HG02885 (cell line): ENCODE data around the gene PCYT1A.
"Not testable (repeated sequence)": the region's sequence is repeated elsewhere in the genome, so short reads cannot be mapped to it uniquely, and the experiment has no call there.

Experiments
- ATAC-seq: cut with Tn5 transposase; IDR thresholded peaks from one replicate; pipeline ENCODE4 v1.9.1; 2021; ENCODE audit warnings: mild to moderate bottlenecking; ENCODE audit not compliant: unreplicated experiment, poor library complexity

The PCYT1A gene

GRCh38 chr3:196217307-196218154, 70.0 kb downstream of the PCYT1A start:
- no peak for ATAC-seq

GRCh38 chr3:196216681-196217211, 70.8 kb downstream of the PCYT1A start:
- ATAC-seq = no peak

- ATAC-seq = no peak
Observed at GRCh38 chr3:196216089-196216564, 71.4 kb downstream of the PCYT1A start, which contains the start of gene SLC51A. Gene SLC51A (plus strand): TSS chr3:196216534. CDS start chr3:196216713, 179 bp downstream.

- no peak for ATAC-seq
Observed at GRCh38 chr3:196215493-196216020, 72.0 kb downstream of the PCYT1A start.

GRCh38 chr3:196214783-196215441, 72.6 kb downstream of the PCYT1A start:
- ATAC-seq = no peak

GRCh38 chr3:196210673-196211556, 76.6 kb downstream of the PCYT1A start, which contains the start of gene ZDHHC19:
Gene ZDHHC19 (minus strand): TSS chr3:196211400. CDS start chr3:196211315, 85 bp downstream.
- ATAC-seq = no peak

- not testable (repeated sequence) for ATAC-seq
Observed at GRCh38 chr3:196209944-196210672, 77.4 kb downstream of the PCYT1A start.

- no peak for ATAC-seq
Observed at GRCh38 chr3:196208942-196209695, 78.4 kb downstream of the PCYT1A start.

GRCh38 chr3:196207833-196208607, 79.5 kb downstream of the PCYT1A start:
- ATAC-seq = no peak

GRCh38 chr3:196207159-196207832, 80.2 kb downstream of the PCYT1A start:
- ATAC-seq = no peak

- ATAC-seq = not testable (repeated sequence)
Observed at GRCh38 chr3:196205442-196206205, 81.9 kb downstream of the PCYT1A start.

- no peak for ATAC-seq
Observed at GRCh38 chr3:196203846-196204245, 83.7 kb downstream of the PCYT1A start.

GRCh38 chr3:196202516-196202970, 85.0 kb downstream of the PCYT1A start:
- peak; percentile 79 for ATAC-seq

GRCh38 chr3:196198771-196199753, 88.5 kb downstream of the PCYT1A start:
- no peak for ATAC-seq

GRCh38 chr3:196198081-196198675, 89.3 kb downstream of the PCYT1A start:
- no peak for ATAC-seq
